Nephron (organoid): Measurements from ENCODE around the gene DENND4C.

ENCODE experiments used
- H3K27ac Mint-ChIP-seq, 3 experiments: 2 replicates each; pipeline ENCODE4 v1.8.0; 2020; ENCODE audit warnings: mixed read lengths in 3 of 3, mild to moderate bottlenecking in 2 of 3, moderate library complexity in 1 of 3
- H3K27me3 Mint-ChIP-seq: 2 replicates; pipeline ENCODE4 v1.8.0; 2021; ENCODE audit warnings: low read depth, mild to moderate bottlenecking, moderate library complexity, mixed read lengths
- H3K36me3 Mint-ChIP-seq: 2 replicates; pipeline ENCODE4 v1.8.0; 2020; ENCODE audit warnings: low read depth, mixed read lengths
- H3K4me1 Mint-ChIP-seq: 2 replicates; pipeline ENCODE4 v1.8.0; 2020; ENCODE audit warnings: mixed read lengths
- H3K4me3 Mint-ChIP-seq, 3 experiments: 2 replicates each; pipeline ENCODE4 v1.8.0; 2020; ENCODE audit warnings: mild to moderate bottlenecking in 3 of 3, mixed read lengths in 3 of 3, moderate library complexity in 2 of 3
- H3K9me3 Mint-ChIP-seq: 2 replicates; pipeline ENCODE4 v1.8.0; 2020; ENCODE audit warnings: mixed read lengths
- TF ChIP-seq, protein P1 (sequence below), 3 experiments: fragments of 200-600 bp; sonication (generic); IDR thresholded peaks; one replicate each; pipeline ENCODE4 v1.5.0; 2021; ENCODE audit warnings: antibody characterized with exemption in 3 of 3; ENCODE audit not compliant: unreplicated experiment in 3 of 3

The DENND4C gene

DNA sequence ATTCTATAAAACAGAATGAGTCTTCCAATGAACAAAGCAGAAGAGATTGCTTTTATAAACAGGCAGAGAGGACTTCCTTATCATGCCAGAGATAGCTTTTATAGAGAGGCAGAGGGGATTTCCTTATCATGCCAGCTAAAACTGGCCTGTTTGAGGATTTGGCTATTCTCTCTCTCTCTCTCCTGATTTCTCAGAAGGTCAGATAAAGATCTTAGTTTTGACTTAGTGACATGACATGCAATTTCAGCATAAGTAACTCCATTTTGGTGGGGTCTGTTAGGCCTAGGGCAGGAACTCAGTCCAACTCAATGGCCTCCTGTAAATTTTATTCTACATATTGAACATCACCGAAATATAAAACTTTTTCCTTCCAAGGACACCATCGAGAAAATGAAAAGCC lies 31.5 kb upstream of the DENND4C start:
- peaks cover 3% of the 10 kb centered on the region for H3K27me3 Mint-ChIP-seq
- H3K36me3 Mint-ChIP-seq, result no peaks in the 10 kb centered on the region
- no peaks in the 10 kb centered on the region for H3K9me3 Mint-ChIP-seq
- H3K27ac Mint-ChIP-seq, result no peak overlapping the region
- TF ChIP-seq, protein P1, sequence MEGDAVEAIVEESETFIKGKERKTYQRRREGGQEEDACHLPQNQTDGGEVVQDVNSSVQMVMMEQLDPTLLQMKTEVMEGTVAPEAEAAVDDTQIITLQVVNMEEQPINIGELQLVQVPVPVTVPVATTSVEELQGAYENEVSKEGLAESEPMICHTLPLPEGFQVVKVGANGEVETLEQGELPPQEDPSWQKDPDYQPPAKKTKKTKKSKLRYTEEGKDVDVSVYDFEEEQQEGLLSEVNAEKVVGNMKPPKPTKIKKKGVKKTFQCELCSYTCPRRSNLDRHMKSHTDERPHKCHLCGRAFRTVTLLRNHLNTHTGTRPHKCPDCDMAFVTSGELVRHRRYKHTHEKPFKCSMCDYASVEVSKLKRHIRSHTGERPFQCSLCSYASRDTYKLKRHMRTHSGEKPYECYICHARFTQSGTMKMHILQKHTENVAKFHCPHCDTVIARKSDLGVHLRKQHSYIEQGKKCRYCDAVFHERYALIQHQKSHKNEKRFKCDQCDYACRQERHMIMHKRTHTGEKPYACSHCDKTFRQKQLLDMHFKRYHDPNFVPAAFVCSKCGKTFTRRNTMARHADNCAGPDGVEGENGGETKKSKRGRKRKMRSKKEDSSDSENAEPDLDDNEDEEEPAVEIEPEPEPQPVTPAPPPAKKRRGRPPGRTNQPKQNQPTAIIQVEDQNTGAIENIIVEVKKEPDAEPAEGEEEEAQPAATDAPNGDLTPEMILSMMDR (IDR thresholded peaks at IDR 0.05; ENCODE audit: unreplicated experiment in 3 of 3), result no peak
- no peak overlapping the region for H3K4me3 Mint-ChIP-seq
- peaks cover 27% of the 10 kb centered on the region for H3K4me1 Mint-ChIP-seq

DNA sequence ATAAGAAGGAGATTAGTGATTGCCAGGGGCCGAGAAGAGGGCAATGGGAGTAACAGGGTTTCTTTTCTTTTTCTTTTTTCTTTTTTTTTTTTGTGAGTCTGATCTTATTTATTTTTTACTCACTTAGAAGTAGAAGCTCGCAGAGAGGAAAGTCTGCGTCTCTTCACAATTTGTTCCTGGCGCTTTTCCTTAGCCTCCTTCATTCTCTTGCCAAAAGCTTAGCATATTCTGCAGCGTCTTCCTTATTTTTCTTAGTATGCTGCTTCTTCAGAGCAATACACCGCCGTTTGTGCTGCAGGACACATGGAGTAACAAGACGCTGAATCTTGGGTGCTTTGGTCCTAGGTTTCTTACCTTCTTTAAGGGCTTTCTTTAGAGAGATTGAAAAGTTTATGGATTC lies 30.3 kb upstream of the DENND4C start:
- no peak overlapping the region for H3K4me3 Mint-ChIP-seq
- H3K27me3 Mint-ChIP-seq, result no peaks in the 10 kb centered on the region
- H3K4me1 Mint-ChIP-seq, result peaks cover 27% of the 10 kb centered on the region
- H3K36me3 Mint-ChIP-seq, result no peaks in the 10 kb centered on the region
- H3K9me3 Mint-ChIP-seq, result no peaks in the 10 kb centered on the region
- H3K27ac Mint-ChIP-seq, result peak overlapping the region in 2 of 3 experiments; percentile 4 to 40
- TF ChIP-seq, protein P1 (IDR thresholded peaks at IDR 0.05; ENCODE audit: unreplicated experiment in 3 of 3), result no peak

DNA sequence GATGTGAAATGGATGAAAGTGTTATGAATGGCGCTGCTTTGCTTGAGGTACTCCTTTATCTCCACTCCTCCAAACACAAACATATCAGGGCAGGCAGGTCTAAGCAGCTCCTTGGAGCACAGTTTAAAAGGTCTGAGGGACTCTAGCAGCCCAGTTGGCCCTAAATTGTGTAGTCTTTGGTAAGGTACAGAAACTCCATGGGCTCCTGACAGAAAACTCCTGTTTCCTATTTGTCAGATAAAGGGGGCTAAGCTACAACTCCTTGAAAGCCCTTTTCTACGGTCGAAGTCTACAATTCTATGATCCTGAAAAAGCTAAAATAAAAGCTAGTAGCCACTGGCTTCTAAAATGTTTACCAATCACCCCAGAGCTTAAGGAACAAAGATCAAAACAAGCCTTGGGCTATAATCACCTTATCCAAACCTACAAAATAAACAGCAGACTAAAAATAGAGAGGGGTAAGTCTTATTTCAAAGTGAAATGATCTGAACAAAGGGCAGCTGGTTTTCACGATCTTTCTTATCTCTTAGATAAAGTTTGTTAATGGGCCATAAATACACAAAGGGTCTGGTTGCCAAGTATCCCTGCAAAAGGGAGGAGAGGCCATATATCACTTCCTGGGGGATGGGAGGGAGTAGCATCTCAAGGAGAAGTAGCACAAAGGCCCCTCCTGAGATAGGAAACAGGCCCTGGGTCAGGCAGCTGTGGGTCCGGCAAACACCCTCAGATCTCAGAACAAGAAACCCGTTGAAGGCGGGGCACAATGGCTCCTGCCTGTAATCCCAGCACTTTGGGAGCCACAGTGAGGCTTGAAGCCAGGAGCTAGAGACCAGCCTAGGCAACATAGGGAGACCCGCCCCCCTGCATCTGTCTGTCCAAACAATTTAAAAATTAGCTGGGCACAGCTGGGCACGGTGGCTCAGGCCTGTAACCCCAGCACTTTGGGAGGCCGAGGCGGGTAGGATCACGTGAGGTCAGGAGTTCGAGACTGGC lies 28.3 kb upstream of the DENND4C start:
- Mint-ChIP-seq H3K9me3 (no peaks in the 10 kb centered on the region), H3K4me1 (peaks cover 27% of the 10 kb centered on the region), H3K36me3 (no peaks in the 10 kb centered on the region), H3K27me3 (no peaks in the 10 kb centered on the region), H3K4me3 (peak overlapping the region in 1 of 3 experiments; percentile 5), H3K27ac (peak overlapping the region; percentile 51 to 84 (median 74))
- TF ChIP-seq, protein P1 (IDR thresholded peaks at IDR 0.05; ENCODE audit: unreplicated experiment in 3 of 3), result no peak

DNA sequence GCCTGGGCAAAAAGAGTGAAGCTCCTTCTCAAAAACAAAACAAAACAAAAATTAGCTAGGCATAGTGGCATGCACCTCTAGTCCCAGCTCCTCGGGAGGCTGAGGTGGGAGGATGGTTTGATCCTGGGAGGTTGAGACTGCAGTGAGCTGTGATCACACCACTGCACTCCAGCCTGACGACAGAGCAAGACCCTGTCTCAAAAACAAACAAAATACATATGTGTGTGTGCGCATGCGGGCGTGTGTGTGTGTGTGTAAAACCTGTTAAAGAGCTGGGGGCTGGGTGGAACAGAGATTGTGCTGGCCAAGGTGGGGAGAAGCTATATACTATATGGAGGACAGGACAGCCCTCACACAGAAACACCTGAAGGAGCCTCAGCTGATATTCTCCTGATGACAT lies 27.4 kb upstream of the DENND4C start:
- TF ChIP-seq, protein P1 (IDR thresholded peaks at IDR 0.05; ENCODE audit: unreplicated experiment in 3 of 3), result no peak
- Mint-ChIP-seq H3K4me1 (peaks cover 27% of the 10 kb centered on the region), H3K9me3 (no peaks in the 10 kb centered on the region), H3K27me3 (no peaks in the 10 kb centered on the region), H3K4me3 (no peak overlapping the region), H3K36me3 (no peaks in the 10 kb centered on the region), H3K27ac (peak overlapping the region in 2 of 3 experiments; percentile 29 to 45)

DNA sequence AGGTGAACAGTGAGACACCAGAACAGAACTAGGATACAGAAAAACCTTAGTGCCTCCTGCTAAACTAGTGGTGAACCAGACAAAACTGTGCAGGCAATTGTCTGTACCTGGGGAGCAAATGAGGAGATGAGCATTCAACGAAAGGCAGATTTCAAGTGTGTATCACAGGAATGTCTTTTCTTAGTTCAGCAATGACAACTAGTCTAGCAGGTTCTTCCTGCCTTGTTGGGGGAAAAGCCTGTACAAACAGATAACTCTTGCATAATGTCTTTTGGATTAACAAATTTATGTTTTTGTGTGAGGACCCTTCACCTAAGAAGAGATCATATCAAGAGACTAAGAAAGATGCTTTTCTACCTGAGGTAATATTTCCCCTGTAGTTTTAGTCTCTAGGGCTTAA lies 21.8 kb upstream of the DENND4C start:
- Mint-ChIP-seq H3K4me3 (no peak overlapping the region), H3K27ac (no peak overlapping the region), H3K9me3 (no peaks in the 10 kb centered on the region), H3K27me3 (no peaks in the 10 kb centered on the region), H3K36me3 (no peaks in the 10 kb centered on the region), H3K4me1 (peaks cover 5% of the 10 kb centered on the region)
- TF ChIP-seq, protein P1 (IDR thresholded peaks at IDR 0.05; ENCODE audit: unreplicated experiment in 3 of 3), result no peak
